NCI-H2107 (cell line): ENCODE results near the gene ZDHHC1.
"Not testable (repeated sequence)": the region's sequence is repeated elsewhere in the genome, so short reads cannot be mapped to it uniquely, and the experiment has no call there.

Source experiments
- DNase-seq: peaks from one replicate; lab custom pipeline; 2025; lab: John Stamatoyannopoulos, UW

The ZDHHC1 gene

GRCh38 chr16:67394155-67395104, 21.8 kb downstream of the ZDHHC1 start:
- DNase-seq, result no peak

- no peak for DNase-seq
Measured at GRCh38 chr16:67393788-67394154, 22.5 kb downstream of the ZDHHC1 start.

- DNase-seq, result no peak
Measured at GRCh38 chr16:67393111-67393787, 23.0 kb downstream of the ZDHHC1 start, which contains the start of gene TPPP3. Gene TPPP3 (minus strand): TSS chr16:67393498. CDS start chr16:67391111, 2,387 bp downstream.

- no peak for DNase-seq
Measured at GRCh38 chr16:67392301-67393059, 23.8 kb downstream of the ZDHHC1 start.

- DNase-seq, result no peak
Measured at GRCh38 chr16:67391424-67392300, 24.6 kb downstream of the ZDHHC1 start.

GRCh38 chr16:67390816-67391423, 25.4 kb downstream of the ZDHHC1 start:
- no peak for DNase-seq

- no peak for DNase-seq
Measured at GRCh38 chr16:67389911-67390815, 26.1 kb downstream of the ZDHHC1 start.

GRCh38 chr16:67388591-67388990, 27.7 kb downstream of the ZDHHC1 start:
- DNase-seq, result no peak

- no peak for DNase-seq
Measured at GRCh38 chr16:67388191-67388590, 28.1 kb downstream of the ZDHHC1 start.

- DNase-seq, result no peak
Measured at GRCh38 chr16:67387479-67388079, 28.7 kb downstream of the ZDHHC1 start.

GRCh38 chr16:67386861-67387455, 29.3 kb downstream of the ZDHHC1 start:
- no peak for DNase-seq

GRCh38 chr16:67384778-67385510, 31.3 kb downstream of the ZDHHC1 start:
- DNase-seq, result no peak

GRCh38 chr16:67383284-67383683, 33.0 kb downstream of the ZDHHC1 start:
- DNase-seq, result no peak

GRCh38 chr16:67378642-67379041, 37.6 kb downstream of the ZDHHC1 start:
- no peak for DNase-seq

GRCh38 chr16:67376012-67376411, 40.3 kb downstream of the ZDHHC1 start:
- DNase-seq, result not testable (repeated sequence)

GRCh38 chr16:67372664-67373063, 43.6 kb downstream of the ZDHHC1 start:
- DNase-seq, result no peak

GRCh38 chr16:67370661-67371060, 45.6 kb downstream of the ZDHHC1 start:
- no peak for DNase-seq

- no peak for DNase-seq
Measured at GRCh38 chr16:67364600-67365235, 51.6 kb downstream of the ZDHHC1 start.
